ENCODE data around the gene ZNF423. TPM values are rescaled to one million over a fixed set of nuclear protein-coding genes. Genes with fewer than 3 reads are reported as not detected.
"Not testable (repeated sequence)": the region's sequence is repeated elsewhere in the genome, so short reads cannot be mapped to it uniquely, and the experiment has no call there.

ZNF423 gene
- total RNA-seq, 1 experiment from 2014 or later: 11.1 TPM

DNA sequence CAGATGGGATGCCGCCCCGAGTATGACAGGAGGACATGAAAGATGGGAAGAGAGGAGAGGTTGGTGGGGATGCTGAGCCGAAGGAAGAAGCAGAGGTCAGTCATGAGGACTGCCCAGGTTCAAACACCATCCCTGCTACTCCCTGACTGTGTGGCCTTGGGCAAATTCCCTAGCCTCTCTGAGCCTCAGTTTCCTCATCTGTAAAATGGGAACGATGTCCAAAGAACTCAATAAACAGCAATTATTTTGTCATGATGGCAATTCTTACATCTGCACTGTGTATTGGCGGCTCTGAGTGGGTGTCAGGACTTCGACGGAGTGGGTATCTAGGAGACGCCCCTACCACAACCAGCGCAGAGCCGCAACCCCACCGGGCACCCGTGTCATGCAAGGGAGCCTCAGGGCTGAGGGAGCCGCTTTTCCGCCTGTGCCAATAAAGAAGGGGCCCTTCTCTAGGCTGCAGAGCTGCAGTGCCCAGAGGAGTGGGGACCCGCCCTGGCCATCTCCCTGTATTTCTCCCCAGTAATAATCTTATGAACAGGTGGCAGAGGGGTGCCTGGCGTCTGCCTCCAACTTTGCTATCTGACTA, 173.2 kb downstream of the ZNF423 start:
- intact Hi-C loops (cut with micrococcal nuclease; ENCODE audit: unreplicated experiment): no loop called here
- Histone ChIP-seq H3K9me3 (ENCODE audit: low read depth, low read length, poor library complexity, severe bottlenecking) (no peaks in the 10 kb centered on the region), H3K27ac (ENCODE audit: low read depth, low read length, poor library complexity, severe bottlenecking) (no peak overlapping the region), H3K27me3 (replicated peaks; ENCODE audit: insufficient read depth, low read depth, low read length, poor library complexity) (no peaks in the 10 kb centered on the region), H3K4me1 (ENCODE audit: insufficient read depth, low read length, poor library complexity, severe bottlenecking) (no peaks in the 10 kb centered on the region), H3K4me3 (ENCODE audit: low read depth, low read length, poor library complexity, severe bottlenecking) (no peak overlapping the region), H3K36me3 (ENCODE audit: insufficient read depth, low read length, poor library complexity, severe bottlenecking) (no peaks in the 10 kb centered on the region)
- ChIA-PET POLR2A (ENCODE audit: low non-redundant PET) (no interaction called here), CTCF (no interaction called here)
- DNase-seq (ENCODE audit: low spot score): no peak
- TF ChIP-seq, protein P1, sequence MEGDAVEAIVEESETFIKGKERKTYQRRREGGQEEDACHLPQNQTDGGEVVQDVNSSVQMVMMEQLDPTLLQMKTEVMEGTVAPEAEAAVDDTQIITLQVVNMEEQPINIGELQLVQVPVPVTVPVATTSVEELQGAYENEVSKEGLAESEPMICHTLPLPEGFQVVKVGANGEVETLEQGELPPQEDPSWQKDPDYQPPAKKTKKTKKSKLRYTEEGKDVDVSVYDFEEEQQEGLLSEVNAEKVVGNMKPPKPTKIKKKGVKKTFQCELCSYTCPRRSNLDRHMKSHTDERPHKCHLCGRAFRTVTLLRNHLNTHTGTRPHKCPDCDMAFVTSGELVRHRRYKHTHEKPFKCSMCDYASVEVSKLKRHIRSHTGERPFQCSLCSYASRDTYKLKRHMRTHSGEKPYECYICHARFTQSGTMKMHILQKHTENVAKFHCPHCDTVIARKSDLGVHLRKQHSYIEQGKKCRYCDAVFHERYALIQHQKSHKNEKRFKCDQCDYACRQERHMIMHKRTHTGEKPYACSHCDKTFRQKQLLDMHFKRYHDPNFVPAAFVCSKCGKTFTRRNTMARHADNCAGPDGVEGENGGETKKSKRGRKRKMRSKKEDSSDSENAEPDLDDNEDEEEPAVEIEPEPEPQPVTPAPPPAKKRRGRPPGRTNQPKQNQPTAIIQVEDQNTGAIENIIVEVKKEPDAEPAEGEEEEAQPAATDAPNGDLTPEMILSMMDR (conservative IDR thresholded peaks at IDR 0.05; ENCODE audit: low read depth, low read length): no peak
- no peak for TF ChIP-seq EZH2 (IDR thresholded peaks at IDR 0.05; ENCODE audit: borderline replicate concordance, low read depth, low read length, poor library complexity, severe bottlenecking)
- BruUV-seq (replicated peaks): no TSS peak

DNA sequence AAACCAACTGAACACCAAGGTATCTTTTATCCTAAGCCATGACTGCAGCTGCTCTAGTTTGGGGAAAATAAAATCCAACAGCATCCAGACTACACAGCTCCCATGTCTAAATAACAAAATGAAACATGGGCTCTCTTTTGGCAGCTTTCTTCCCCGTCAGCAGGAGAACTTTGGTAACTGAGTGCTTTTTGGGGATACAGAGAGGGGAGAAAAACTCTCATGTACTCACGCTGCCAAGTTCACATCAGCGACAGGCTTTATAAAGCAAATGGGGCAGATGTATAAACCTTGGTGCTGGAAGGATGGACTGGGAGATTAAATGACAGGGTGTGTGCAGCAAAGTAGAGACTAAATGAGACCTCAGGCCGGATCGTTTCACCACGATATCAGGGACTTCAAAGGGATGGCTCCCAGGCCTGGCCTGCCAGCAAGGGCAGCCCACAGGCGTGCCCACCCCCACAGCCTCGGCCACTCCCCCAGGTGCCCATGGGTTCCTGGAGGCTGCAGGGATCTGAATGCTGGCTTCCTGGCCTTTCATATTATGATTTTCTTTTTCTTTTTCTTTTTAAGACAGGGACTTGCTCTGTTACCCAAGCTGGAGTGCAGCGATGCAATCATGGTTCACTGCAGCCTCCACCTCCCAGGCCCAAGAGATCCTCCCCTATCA, 174.6 kb downstream of the ZNF423 start:
- no peak for DNase-seq (ENCODE audit: low spot score)
- intact Hi-C loops (cut with micrococcal nuclease; ENCODE audit: unreplicated experiment): no loop called here
- TF ChIP-seq, protein P1 (conservative IDR thresholded peaks at IDR 0.05; ENCODE audit: low read depth, low read length): no peak
- no peak for TF ChIP-seq EZH2 (IDR thresholded peaks at IDR 0.05; ENCODE audit: borderline replicate concordance, low read depth, low read length, poor library complexity, severe bottlenecking)
- H3K4me1 ChIP-seq (ENCODE audit: insufficient read depth, low read length, poor library complexity, severe bottlenecking): no peaks in the 10 kb centered on the region
- no peak overlapping the region for H3K27ac ChIP-seq (ENCODE audit: low read depth, low read length, poor library complexity, severe bottlenecking)
- CTCF ChIA-PET: no interaction called here
- no peak overlapping the region for H3K4me3 ChIP-seq (ENCODE audit: low read depth, low read length, poor library complexity, severe bottlenecking)
- H3K9me3 ChIP-seq (ENCODE audit: low read depth, low read length, poor library complexity, severe bottlenecking): no peaks in the 10 kb centered on the region
- BruUV-seq (replicated peaks): no TSS peak
- H3K36me3 ChIP-seq (ENCODE audit: insufficient read depth, low read length, poor library complexity, severe bottlenecking): no peaks in the 10 kb centered on the region
- POLR2A ChIA-PET (ENCODE audit: low non-redundant PET): no interaction called here
- no peaks in the 10 kb centered on the region for H3K27me3 ChIP-seq (replicated peaks; ENCODE audit: insufficient read depth, low read depth, low read length, poor library complexity)

DNA sequence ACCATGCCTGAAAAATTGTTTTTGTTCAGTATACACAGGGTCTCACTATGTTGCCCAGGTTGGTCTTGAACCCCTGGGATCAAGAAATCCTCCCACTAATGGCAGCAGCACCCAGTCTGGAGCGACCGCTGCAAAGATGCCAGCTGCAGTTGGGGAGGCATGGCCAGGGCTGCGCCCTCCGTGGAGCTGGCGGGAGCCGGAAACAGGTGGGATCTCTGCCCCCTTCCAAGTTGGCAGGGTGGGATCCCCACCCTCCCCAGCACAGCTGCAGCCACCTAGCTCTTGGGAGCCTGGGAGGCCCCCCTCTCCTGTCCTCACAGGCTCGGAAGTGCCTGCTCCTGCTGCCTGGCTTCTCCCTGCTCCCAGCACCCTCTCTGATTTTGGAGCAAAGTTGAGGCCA, 176.8 kb downstream of the ZNF423 start:
- CTCF ChIA-PET: no interaction called here
- no peak overlapping the region for H3K27ac ChIP-seq (ENCODE audit: low read depth, low read length, poor library complexity, severe bottlenecking)
- BruUV-seq (replicated peaks): no TSS peak
- intact Hi-C loops (cut with micrococcal nuclease; ENCODE audit: unreplicated experiment): no loop called here
- H3K27me3 ChIP-seq (replicated peaks; ENCODE audit: insufficient read depth, low read depth, low read length, poor library complexity): no peaks in the 10 kb centered on the region
- DNase-seq (ENCODE audit: low spot score): no peak
- peaks cover 5% of the 10 kb centered on the region for H3K4me1 ChIP-seq (ENCODE audit: insufficient read depth, low read length, poor library complexity, severe bottlenecking)
- POLR2A ChIA-PET (ENCODE audit: low non-redundant PET): no interaction called here
- TF ChIP-seq EZH2 (IDR thresholded peaks at IDR 0.05; ENCODE audit: borderline replicate concordance, low read depth, low read length, poor library complexity, severe bottlenecking): no peak
- TF ChIP-seq, protein P1 (conservative IDR thresholded peaks at IDR 0.05; ENCODE audit: low read depth, low read length): no peak
- H3K4me3 ChIP-seq (ENCODE audit: low read depth, low read length, poor library complexity, severe bottlenecking): no peak overlapping the region
- H3K36me3 ChIP-seq (ENCODE audit: insufficient read depth, low read length, poor library complexity, severe bottlenecking): no peaks in the 10 kb centered on the region
- no peaks in the 10 kb centered on the region for H3K9me3 ChIP-seq (ENCODE audit: low read depth, low read length, poor library complexity, severe bottlenecking)

DNA sequence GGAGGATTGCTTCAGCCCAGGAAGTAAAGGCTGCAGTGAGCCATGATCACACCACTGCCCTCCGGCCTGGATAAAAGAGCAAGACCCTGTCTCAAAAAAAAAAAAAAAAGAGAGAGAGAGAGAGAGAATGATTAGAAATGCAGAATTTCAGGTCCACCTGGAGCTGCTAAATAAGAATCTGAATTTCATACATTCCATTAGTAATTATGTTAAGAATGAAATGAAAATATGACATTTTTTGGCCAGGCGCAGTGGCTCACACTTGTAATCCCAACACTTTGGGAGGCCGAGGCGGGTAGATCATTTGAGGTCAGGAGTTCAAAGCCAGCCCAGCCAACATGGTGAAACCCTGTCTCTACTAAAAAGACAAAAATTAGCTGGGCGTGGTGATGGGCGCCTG, 178.3 kb downstream of the ZNF423 start:
- H3K4me1 ChIP-seq (ENCODE audit: insufficient read depth, low read length, poor library complexity, severe bottlenecking); H3K9me3 ChIP-seq (ENCODE audit: low read depth, low read length, poor library complexity, severe bottlenecking); H3K36me3 ChIP-seq (ENCODE audit: insufficient read depth, low read length, poor library complexity, severe bottlenecking); BruUV-seq (replicated peaks); H3K27me3 ChIP-seq (replicated peaks; ENCODE audit: insufficient read depth, low read depth, low read length, poor library complexity); H3K4me3 ChIP-seq (ENCODE audit: low read depth, low read length, poor library complexity, severe bottlenecking); H3K27ac ChIP-seq (ENCODE audit: low read depth, low read length, poor library complexity, severe bottlenecking); intact Hi-C loops (cut with micrococcal nuclease; ENCODE audit: unreplicated experiment); CTCF ChIA-PET; POLR2A ChIA-PET (ENCODE audit: low non-redundant PET); DNase-seq (ENCODE audit: low spot score): not testable (repeated sequence)
